Central memory CD4-positive, alpha-beta T cell (primary cell): ENCODE results near the gene STAT5B.
"Not testable (repeated sequence)": the region's sequence is repeated elsewhere in the genome, so short reads cannot be mapped to it uniquely, and the experiment has no call there.

Source experiments
- DNase-seq: peaks from one replicate; pipeline ENCODE4 v3.0.0; 2022

STAT5B gene

DNA sequence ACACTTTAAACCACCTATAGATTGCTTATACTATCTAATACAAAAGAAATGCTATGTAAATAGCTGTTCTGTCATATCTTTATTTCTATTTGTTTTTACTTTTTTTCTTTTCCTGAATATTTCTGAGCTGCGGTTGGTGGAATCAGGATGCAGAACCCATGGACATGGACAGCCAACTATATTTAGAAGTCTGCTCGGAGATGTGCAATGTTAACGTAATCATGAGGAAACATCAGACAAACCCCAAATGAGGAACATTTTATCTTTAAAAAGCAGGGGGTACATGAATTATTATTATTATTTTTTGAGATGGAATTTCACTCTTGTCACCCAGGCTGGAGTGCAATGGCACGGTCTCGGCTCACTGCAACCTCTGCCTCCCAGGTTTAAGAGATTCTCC, 50.5 kb downstream of the STAT5B start:
- no peak for DNase-seq

DNA sequence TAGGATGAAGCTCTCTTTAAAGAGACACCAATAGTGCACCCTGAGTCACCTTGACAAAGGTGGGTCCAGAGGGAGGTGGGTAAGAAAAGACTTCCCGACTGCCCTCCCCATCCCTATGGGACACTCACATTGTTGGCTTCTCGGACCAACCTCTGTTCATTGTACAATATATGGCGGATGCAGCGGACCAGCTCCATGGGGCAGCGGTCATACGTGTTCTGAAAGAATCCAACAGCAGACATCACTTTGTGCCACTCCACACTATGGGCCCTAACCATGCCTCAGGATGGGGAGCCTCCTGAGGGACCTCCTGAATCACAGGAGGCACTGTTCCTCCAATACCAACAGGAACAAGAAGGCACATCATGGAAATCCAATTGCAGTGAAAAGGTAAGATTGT, 51.5 kb downstream of the STAT5B start:
- DNase-seq, result no peak

- peak; percentile 59 for DNase-seq
Observed at GRCh38 chr17:42221886-42222745, 54.1 kb downstream of the STAT5B start.

GRCh38 chr17:42219280-42219679, 56.9 kb downstream of the STAT5B start:
- DNase-seq, result not testable (repeated sequence)

DNA sequence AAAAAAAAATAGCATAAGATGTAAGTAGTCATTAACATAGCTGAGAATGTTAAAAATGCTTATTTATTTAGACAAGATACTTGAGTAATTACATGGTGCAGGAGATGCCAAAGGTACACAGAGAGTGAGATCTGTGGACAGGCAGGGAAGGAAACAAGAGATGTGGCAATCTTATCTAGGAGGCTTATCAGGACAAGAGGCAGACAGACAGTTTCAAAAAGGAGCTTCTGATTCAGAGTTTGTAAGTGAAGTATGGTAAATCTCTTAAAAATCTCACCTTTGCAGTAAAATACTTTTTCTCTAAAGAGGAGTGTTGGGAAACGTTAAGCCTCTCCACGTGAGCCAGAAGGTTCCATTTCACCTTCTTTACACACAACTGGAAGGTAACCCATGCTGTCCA, 62.0 kb downstream of the STAT5B start:
- no peak for DNase-seq

DNA sequence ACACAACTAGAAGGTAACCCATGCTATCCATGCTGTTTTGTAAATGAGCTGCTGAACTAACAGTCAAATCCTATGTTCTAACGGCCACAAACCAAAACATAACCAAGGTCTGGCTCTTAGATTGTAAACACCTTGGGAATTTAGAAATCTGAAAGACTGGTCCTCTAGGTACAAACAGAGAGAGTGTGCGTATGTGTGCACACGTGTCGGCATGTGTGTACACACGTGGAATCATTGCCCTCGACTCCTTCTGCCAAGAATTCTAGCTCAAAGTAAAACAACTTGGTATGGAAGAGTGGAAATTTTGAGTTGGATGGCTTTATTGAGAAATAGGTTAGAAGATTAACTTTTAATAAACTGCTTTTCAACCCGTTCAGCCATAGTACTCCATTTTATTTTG, 63.8 kb downstream of the STAT5B start:
- no peak for DNase-seq

DNA sequence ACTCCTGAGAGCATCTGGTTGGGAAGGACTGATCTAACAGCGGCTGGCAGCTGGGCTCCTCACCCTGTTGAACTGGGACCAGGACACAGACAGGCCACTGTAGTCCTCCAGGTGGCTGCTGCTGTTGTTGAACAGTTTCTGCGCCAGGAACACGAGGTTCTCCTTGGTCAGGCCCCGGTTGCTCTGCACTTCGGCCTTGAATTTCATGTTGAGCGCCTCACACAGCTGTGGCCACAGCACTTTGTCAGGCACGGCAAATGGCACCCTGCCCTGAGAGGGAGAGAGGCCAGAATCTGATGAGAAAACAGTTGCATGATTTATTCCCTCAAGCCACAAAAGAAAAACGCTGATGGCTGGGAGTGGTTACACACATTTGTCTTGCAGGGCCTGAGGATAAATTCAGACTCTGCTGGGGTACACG, 64.3 kb downstream of the STAT5B start:
- DNase-seq, result not testable (repeated sequence)

GRCh38 chr17:42210046-42210445, 66.1 kb downstream of the STAT5B start:
- DNase-seq, result no peak

DNA sequence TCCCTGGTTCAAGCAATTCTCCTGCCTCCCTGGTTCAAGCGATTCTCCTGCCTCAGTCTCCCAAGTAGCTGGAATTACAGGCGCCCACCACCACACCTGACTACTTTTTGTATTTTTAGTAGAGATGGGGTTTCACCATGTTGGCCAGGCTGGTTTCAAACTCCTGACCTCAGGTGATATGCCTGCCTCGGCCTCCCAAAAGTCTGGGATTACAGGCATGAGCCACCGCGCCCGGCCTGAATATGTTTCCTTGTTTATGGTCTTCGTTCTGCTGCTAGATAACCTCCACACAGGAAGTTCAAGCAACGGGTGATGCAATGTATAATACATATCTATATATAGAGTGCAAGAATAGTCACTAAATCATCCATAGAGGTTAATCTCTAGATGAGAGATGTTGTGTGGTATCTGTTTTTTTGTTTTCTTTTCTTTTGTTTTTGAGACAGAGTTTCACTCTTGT, 70.0 kb downstream of the STAT5B start:
- not testable (repeated sequence) for DNase-seq

DNA sequence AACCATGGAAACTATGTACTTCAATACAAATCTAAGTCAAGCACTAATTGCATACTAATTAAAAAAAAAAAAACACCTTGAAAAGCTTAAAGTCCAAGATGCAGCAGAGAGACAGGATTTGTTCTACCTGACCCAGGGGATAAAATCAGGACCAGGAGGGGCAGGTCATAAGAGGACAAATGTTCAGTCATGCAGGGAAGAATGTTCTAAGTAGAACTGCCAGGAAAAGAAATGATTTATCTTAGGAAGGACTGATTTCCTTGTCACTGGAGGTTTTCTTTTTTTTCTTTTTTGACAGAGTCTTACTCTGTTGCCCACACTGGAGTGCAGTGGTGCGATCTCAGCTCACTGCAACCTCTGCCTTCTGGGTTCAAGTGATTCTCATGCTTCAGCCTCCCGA, 72.8 kb downstream of the STAT5B start:
- no peak for DNase-seq

DNA sequence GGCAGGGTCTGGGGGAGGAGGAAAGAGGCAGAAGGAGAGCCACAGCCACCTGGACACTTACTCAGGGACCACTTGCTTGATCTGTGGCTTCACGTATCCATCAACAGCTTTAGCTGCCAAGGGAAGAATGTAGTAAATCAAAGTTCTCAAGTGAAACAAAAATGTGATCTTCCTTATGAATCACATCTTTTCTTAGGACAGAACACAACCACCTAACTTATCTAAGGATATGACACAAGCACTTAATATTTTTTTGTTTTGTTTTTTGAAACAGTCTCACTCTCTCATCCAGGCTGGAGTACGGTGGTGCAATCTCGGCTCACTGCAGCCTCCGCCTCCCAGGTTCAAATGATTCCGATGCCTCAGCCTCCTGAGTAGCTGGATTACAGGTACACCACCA, 73.5 kb downstream of the STAT5B start:
- no peak for DNase-seq

DNA sequence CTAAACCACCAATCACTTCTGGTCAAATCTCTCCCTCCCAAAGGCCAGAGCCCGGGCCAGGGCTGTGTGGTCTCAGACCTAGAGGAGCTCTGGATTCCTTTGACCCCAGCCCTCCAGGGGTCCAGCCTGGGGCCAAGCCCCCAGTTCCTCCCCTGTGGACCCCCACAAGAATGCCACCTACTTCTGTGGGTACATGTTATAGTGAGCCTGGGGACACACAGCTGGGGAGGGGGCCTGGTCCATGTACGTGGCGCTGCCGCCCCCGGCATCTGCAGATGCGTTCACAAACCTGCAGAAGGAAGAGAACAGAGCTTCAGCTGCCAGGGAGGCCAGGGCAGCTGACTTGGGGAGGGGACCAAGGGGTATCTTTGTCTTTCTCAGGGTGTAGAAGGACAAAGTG, 74.0 kb downstream of the STAT5B start:
- DNase-seq, result no peak

DNA sequence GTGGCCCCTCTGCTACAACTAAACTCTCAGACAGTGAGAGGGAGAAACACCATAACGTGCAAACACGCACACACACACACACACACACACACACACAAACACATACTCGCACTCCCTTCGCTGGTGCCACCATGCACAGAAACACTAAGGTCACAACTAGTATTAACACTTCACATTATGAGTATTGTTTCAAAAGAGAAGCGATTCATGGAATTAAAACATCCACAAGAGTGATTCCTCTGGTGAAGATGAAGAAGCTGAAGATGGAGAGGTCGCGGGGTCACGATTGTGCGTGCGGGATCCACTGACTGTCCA, 74.8 kb downstream of the STAT5B start:
- DNase-seq, result no peak

DNA sequence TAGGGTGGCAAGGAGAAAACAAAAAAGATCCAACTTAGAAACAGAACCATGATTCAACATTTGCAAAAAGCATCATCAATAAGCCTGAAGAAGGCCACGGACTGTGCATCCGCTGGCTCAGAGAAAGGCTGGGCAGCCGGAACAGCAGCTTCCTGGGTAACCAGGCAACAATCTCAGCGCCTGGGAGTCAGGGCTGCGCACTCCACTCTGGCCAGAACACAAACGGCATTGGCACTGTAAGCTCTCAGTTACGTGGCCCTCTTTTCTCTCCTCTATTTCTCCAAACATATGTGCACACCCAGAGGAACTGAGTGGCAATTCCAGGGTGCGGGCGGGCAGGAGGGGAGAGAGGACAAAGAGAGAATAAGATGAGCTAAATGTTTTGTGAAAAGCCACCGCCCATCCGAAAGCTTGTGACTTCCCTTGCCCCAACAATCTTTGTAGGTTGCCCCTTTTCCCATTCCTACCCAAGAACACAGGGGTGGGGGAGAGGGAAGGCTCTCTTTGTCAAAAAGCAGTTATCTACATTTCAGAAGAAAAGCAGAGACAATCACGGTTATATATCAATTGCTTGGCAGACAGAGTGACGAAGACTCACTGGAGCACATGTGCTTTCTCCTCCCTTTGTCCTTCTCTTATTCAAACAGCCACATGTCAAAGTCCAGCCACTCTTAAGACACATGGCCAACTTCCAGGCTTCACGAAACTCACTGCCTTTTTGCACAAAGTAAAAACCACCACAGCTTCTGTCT, 75.3 kb downstream of the STAT5B start:
- no peak for DNase-seq

DNA sequence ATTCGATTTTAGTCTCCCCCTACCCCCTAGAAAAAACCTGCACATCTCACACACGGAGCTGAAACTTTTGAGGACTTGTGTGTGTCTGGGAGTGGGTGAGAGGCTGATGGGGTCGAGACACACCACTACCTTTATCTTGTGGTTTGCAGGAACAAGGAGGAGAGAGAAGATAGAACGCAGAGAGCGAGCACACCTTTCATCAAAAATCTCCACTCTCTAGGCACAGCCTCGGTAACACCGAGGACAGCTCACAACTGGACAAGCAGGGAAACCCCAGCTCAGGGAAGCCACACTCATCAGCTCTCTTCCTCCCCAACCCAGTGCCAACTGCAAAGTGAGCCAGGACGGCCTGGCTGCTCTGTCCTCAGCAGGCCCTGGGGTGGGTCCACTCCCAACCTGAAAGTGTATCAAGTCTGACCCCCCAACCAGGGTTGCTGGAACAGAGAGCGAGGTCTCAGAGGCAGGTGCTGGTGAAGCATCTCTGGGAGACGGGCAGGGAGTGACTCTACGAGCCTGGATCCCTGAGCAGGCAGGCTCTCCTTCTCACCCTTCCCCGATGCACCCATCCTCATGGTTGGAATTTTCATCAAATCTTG, 76.7 kb downstream of the STAT5B start:
- no peak for DNase-seq

DNA sequence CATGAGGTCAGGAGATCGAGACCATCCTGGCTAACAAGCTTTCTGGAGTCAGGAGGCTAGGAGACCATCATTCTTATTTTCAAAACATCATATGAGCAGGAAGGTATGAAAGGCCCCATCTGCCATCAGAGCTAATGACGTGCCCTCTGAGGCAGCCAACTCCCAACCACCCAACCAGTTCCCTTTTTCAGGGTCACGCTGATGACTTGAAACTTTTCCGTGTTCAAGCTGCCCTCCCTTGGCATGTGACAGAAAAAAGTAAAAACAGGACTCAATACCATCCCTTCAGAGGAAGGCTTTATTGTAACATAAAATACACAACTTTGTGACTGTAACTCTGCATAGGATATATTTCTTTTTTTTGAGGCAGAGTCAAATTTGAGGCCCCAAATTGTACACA, 77.3 kb downstream of the STAT5B start:
- no peak for DNase-seq

DNA sequence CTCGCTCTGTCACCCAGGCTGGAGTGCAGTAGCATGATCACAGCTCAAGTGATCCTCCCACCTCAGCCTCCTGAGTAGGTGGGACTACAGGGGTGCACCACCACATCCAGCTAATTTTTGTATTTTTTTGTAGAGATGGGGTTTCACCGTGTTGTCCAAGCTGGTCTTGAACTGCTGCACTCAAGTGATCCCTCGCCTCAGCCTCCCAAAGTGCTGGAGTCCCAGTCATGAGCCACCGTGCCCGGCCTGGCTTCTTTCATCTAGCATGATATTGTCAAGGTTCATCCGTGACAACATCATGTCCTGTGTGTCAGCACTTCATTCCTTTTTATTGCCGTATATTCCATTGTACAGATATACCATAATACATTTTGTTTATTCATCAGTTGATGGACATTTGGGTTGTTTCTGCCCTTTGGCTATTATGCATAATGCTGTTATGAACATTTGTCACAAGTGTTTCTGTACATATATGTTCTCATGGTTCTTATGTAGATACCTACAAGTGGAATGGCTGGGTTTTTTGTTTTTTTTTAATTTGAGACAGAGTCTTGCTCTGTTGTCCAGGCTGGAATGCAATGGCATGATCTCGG, 78.5 kb downstream of the STAT5B start:
- no peak for DNase-seq

DNA sequence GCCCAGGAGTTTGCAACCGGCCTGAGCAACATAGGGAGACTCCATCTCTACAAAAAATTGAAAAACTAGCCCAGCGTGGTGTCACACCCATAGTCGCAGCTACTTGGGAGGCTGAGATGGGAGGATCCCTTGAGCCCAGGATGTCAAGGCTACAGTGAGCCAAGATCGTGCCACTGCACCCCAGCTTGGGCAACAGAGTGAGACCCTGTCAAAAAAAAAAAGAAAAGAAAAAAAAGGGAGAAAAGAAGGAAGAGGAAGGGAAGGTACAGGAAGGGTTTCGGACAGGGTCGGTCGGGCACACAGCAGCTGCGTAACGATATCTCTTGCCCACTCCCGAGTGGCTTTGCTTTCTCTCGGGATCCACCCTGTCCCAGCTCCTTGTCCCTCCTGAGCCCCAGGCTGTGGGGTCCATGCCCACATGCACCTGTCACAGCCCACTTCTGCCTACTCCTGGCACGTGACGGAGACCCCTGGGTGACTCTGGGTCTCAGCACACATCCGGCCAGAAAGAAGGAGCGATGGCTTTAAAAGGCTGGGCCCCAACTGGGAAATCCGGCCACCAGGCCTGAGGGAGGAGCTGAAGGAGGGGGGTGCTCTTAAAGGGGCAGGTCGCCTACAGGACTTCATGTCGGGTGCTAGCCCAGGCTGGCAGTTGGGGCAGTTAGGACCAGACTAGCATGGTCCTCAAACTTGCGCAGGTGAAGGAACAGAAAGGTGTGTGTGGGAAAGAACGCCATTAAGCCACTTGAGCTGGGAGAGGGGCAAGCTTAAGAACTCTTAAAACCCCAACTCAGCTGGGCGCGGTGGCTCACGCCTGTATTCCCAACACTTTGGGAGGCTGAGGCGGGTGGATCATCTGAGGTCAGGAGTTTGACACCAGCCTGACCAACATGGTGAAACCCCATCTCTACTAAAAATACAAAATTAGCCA, 82.0 kb downstream of the STAT5B start, which contains the start of gene GHDC:
Gene GHDC (minus strand): TSS at position 526 of the 931 bp plus-strand sequence. CDS start 913 bp downstream, outside the sequence.
- DNase-seq, result peak; percentile 72

DNA sequence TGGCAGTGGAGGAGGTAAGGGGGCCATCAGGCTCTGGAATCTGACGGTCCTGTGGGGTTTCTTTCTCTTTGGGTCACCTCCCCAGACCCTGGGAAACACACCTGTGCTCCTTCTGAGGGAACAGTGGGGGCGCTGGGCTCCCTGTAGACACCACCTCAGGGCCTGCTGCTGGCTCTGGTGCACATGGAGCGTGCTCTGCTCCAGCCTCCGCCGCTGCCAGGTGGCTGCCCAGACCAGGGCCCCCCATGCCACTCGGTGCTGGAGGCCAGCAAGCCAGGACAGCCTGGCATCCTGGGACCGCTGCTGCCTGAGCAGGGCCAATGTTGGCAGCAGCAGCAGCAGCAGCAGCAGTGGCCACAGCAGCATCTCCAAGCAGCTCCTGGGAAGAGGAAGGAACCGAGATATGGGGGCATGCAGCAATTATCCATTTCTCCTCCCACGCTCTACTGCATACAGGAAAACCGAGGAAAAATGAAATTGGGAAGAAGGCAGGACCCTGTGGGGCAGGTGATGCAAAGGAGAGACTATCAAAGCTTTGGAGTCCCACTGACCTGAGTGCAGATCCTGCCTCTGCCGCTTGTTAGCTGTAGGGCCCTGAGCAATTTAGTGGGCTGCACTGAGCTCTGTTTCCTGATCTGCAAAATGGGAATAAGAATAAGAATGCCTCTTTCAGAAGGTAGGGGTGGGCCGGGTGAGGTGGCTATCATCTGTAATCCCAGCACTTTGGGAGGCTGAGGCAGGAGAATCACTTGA, 82.8 kb downstream of the STAT5B start:
- no peak for DNase-seq

DNA sequence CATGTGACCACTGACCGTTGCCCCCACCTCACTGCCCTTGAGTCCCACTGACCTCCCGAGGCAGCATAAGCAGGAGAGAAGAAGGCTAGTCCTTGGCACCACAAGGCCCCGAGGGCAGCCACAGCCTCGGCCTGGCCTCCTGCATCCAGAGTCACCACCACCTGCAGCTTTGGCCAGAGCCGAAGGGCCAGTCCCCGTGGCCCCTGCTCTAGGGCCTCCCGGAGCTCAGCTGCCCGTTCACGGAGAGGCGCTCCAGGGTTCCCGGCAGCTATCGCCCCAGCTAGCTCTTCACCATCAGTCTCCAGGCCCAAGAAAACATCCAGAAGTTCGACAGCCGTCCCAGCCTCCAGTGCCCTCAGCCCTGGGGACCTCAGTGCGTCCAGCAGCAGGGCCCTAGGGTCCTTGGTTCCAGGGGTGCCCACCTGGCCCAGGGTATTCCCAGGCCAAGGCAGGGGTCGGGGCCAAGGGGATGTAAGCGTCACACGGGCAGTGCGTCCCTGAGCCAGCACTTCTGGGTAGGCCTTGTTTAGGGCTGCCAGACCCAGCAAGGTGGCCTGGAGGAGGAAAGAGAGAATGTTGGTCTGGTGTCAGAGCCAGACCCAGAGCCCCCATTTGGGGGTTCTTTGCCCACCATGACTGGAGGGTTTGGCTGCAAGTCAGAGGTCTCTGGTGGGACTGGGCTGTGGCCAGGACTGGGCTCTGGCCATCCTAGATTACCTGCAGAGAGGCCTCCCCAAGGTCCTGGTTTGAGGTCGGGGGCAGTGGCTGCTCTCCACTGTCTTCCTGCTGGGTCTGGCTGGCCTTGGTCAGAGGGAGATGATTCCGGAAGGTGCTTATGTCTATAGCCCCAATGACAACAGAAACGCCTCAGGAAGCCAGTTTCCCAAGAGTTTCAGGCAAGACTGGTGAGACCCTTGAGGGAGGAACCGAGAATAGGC, 83.7 kb downstream of the STAT5B start:
- no peak for DNase-seq
